ENCODE data around the gene MACROD2.
"Not testable (repeated sequence)": the region's sequence is repeated elsewhere in the genome, so short reads cannot be mapped to it uniquely, and the experiment has no call there.

Gene MACROD2

DNA sequence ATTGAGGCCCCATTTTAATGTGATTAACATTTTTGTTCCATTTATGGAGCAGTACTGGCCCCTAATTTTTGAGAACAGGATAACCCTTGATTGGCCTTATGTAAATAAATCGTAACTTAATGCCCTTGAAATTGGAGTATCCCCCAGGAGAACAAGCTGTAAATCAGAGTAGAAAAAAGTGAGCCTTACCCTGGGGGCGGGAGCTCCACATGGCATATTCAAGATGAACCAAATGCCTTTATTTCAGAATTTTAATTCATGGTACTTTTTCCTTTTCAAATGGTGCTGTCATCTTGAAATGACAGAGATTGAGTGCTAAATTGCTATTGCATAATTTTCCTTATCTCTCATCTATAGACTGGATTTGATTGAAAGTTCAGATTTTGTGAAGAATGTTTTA lies 1151.6 kb downstream of the MACROD2 start:
- DNase-seq: no peak

DNA sequence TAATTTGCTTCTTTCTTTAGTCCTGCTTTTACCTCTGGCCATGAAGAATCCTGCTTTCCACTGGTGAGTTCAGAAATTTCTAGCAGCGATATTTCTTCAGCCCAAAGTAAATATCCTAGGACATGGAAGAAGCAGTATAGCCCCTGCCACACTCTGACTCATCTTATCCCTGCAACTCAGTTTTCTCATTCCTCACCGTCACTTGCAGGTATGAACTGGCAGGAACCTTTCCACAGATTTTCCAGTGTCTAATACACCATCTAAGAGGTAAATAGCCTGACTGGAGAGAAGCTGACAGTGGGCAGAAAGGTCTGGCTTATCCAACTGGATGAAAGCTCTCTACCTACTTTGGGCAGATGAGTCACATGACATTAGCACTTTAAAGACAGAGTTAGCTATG lies 1158.8 kb downstream of the MACROD2 start:
- DNase-seq: no peak

DNA sequence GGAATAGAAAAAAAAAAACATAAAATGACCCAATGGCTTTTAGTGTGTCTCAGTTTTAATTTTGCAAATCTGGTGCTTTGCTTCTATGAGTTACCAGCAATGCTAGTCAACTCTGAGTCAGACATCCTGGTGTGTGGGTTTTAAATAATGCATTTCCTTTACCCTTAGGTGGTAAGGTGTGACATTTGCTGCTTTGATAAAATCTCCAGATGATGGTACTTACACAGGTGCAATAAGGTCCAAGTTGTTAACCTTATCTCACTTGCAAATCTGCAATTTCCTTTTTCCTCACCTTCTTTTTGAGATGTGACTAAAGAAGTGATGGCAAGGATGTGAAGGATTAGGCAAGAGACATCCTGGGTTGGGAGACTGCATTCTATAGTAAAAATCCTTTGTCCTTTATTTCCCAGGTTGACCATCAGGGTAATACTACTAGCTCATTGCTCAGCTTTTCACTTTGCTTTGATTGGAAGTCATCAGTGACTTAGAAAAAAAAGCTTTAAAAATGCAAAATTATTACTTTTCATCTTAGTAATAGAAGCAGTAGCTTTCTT lies 1160.6 kb downstream of the MACROD2 start:
- no peak for DNase-seq

DNA sequence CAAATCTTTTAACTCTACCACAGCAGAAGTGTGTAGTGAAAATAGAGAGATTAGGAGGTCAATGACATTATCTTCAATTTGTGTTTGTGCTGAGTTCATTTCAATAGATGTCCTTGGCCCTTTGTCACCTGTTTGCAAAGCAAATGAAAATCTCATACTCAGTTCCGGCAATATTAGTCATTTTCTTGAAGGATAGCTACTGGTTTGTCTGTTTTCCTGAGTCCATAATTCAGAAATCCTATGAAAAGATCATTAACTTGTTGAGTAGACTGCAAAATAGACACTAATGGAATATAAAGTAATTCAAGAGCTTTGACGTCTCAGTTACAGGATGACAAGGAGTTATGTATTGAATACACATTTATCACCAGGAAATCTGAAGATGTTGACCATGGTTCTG lies 1163.2 kb downstream of the MACROD2 start:
- DNase-seq: no peak

DNA sequence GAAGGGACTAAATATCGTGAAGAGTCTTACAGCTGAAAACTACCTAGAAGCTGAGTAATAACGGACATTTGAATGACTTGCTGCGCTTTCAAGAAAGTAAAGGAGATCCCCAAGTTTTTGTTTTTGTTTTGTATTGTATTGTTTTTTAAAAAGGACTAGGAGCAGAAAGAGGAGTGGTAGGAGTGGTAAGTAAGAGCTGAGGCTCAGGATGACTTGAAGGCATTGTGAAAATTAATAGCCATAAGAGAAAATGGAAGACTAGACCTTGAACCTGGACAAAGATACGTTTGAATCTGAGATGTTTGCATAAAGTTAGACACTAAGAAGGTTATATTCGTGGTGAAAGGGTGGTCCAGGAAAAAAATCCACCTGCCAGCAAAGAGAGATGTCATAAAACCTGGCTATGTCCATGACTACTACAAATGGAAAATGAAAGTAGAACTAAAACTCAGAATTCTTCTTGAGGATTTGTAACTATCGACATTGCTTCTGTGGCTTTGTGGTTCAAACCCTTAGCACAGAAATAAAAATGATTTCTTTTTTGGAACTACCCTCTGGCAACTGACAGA lies 1166.8 kb downstream of the MACROD2 start:
- no peak for DNase-seq

DNA sequence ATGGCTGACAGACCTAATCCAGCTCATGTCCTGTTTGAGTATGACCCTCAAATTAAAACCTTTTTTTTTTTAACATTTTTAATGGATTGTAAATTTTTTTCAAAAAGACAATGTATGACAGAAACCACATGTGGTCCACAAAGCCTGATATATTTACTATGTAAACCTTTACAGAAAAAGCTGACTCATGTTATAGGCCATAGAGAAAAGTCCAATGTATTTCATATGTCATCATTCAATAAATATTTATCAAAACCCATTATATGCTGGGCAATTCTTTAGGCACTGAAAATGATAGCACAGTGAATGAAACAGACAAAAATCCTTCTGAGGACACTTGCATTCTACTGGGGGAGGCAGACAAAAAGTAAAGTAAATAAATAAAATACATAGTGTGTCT lies 1168.3 kb downstream of the MACROD2 start:
- no peak for DNase-seq

DNA sequence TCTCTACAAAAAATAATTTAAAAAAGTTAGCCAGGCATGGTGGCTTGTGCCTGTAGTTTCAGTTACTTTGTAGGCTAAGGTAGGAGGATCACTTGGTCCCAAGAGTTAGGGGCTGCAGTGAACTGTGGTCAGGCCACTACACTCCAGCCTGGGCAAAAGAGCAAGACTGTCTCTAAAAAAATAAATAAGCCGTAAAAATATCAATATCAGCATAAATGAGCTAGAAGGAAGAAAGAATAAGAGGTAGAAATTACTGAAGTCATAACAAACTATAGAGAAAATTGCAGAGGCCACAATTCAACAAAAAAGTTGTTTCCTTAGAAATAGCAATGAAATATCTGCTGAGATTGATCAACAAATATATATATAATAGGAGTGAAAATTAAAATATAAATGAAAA lies 1169.4 kb downstream of the MACROD2 start:
- no peak for DNase-seq

DNA sequence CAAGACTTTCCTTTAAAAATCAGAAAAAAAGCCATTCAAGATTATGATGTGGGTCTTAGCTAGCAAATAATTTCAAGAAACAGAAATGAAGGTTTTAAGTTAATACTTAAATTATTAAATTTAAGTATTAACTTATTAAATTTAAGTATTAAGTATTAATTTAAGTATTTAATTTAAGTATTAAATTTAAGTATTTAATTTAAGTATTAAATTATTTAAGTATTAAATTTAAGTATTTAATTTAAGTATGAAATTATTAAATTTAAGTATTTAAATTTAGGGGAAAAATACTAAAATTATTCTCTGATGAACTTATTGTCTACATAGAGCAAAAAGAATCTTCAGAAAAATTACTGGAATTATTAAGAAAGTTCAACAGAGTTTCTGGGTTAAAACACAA lies 1171.4 kb downstream of the MACROD2 start:
- DNase-seq: no peak

DNA sequence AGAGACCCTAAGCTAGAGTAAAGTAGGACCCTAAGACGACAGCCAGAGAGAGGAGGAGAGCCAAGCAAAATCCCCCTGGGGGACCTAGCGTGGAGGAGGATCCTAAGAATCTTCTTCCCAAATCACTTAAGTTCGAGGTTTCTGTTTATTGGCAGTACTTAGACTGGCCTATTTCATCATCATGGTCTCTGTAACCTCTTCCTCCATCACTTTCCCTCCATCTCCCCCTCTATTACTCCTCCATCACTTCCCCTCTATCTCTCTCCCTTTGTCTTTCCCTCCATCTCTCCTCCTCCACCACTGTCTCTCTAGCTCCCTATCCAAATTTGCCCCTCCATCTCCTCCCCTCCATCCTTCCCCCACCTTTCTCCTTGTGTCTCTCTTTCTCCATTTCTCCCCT lies 1175.7 kb downstream of the MACROD2 start:
- DNase-seq: no peak

DNA sequence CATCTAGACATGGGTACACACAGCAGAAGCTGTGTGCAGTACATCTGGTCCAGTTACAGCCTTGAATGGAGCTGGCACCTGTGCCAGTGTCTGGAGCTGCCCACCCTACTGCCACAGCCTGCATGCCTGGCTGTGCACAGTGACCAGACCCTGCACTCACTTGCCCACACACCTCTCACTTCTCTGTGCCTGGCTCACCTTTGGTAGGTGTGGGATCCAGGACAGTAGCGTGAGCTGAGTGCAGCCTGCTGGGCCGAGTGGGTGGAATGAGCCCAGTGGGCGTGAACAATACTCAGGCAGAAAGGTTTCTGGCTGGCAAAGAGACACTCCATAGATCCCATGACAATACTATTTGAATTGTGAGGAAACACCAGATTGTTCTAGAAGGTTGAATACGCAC lies 1181.6 kb downstream of the MACROD2 start:
- DNase-seq: no peak

DNA sequence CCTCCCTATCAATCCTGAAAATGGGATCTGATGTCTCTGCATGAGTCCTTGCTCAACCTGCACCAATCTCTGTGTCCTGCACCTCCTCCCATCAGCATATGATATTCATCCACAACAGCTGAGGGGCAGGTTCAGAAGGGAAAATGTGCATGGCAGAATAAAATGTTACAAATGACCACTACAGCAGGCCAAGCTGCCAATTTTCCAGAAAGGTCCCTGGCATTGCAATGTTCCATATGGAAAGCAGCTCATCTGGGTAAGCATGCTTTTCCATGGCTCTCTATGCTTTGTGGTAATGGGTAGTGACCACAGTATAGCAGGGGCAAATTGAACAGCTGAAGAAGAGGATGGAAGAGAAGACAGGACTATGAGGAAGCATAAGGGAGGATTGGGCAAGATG lies 1183.3 kb downstream of the MACROD2 start:
- DNase-seq: no peak

DNA sequence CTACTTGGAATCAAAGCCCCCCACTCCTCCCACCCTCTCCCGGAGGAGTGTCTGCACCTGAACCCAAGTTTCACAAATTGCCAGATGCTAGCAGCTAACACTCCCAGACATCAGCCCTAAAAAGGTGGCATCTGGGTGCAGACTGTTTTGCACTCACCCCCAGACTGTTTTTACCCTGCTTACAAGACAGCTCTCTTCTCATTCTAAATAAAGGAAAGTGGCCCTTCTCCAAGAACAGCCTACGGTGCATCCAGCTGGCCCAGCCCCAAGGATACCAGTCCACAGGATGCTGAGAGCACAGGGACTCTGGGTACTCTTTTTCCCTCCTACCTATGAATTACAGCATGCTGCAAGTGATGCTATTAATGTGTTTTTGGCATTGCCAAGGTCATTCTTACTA lies 1184.1 kb downstream of the MACROD2 start:
- no peak for DNase-seq

DNA sequence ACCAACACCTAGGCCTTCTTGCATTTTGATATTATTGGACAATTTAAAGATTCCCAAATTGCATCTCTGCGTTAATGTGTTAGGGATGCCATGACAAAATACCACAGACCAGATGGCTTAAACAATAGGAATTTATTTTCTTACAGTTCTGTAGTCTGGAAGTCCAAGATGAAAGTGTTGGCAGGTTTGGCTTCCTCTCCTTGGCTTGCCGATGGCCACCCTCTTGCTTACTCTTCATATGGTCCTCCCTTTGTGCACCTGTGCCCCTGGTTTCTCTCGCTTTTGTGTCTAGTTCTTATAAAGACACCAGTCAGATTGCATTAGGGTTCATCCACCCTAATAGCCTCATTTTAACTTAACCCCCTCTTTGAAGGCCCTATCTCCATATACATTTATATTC lies 1184.5 kb downstream of the MACROD2 start:
- DNase-seq: no peak

DNA sequence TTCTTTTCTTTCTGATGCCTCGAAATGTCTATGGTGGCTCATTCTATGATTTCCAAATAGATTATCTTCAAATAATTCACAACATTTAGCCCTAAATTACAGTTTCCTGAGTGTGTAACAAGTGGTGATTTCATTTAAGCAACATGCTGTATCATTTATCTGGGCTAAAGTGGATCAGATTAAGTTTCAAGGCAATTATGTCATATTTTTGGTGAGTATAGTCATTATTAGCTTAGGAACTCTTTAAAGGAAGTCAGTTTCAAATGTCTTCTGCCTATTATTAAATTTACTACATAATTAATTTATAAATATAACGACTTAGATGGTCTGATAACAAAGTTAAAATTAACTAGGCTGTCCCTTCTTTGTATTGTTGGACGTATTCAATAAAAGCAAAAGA lies 1190.0 kb downstream of the MACROD2 start:
- no peak for DNase-seq

DNA sequence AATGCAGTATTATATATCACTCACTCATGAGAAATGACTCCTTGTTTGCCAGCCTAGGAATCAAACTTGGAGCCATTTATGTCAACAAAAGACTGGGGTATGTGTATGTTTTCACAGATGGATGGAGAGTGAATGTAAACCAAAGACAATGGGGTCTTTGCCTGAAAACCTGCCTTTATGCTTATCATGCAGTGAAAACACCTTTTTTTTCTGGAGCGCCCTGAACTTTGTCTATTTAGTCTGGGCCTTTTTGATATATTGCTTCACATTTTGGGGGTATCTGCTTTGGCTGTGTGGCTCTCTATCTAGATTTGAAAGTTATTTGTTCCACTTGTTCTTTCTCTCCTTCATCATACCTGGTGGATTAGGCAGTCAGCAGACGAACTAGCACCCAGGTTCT lies 1190.6 kb downstream of the MACROD2 start:
- no peak for DNase-seq

DNA sequence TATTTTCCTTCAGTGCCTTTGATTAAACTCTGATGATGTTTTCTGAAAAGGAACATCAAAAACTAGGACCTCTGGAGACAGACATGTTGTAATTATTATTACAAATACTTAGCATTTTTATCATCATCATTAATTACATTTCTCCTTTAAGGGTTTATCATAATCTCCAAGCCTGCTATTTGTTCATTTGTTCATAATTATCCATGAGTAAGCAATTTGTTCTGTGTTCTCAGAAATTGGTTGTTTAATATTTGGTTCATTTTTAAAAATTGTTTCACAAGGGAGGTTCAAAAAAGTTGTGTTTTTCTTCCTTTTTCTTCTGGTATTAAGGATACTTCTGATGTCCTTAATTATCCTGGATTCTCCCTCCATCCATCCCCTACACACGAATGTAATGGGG lies 1192.3 kb downstream of the MACROD2 start:
- no peak for DNase-seq

DNA sequence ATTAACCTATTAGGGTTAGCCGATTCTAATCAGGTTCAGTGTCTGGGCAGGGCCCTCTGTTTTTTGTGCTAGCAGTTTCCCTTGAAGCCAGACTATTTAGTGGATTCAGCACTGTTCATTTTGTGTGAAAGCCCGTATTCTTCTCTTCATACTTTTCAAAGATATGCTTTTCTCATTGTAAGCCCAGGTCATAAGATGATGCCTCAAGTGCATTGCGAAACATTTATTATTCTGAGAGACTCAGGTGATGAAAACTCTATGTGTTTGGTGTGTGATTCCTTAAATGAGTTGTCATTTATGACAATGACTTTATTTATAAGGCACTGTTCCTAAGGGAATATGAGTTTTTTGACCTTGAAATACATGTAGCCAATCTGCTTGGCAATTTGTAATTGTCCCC lies 1193.1 kb downstream of the MACROD2 start:
- DNase-seq: no peak

DNA sequence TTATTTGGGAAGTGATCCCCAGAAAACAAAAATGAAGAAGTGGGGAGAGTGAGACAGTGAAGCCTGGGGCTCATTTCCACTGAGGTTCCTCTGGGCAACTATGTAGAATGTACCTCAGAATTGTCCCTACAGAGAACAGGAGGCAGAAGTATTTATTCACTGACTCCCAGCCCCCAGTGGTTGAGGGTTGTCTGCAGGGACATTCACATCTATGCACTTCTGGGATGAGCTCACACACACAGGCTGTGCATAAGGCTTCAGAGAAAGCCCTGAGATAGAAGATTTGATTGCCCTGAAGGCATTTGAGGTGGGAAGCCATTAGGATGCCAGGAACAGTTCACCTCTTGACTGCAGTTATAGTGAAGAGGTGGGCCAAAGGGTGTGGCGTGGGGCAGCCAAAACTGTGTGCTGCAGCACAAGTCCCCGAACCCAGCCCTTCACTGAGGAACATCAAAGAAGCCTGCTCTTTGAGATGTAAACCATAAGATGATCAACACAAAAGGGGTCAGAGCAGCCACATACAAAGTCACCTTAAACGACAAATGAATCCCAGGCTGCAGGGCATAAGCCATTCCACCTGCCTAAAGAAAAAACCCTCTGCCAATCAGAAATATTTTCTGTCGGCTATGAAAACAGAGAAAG lies 1195.9 kb downstream of the MACROD2 start:
- no peak for DNase-seq

DNA sequence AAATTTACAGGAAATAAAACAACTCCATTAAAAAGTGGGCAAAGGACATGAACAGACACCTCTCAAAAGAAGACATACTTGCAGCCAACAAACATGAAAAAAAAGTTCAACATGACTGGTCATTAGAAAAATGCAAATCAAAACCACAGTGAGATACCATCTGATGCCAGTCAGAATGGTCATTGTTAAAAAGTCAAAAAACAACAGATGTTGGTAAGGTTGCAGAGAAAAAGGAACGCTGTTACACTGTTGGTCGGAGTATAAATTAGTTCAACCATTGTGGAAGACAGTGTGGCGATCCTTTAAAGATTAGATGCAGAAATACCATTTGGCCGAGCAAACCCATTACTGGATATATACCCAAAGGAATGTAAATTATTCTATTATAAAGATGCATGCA lies 1200.1 kb downstream of the MACROD2 start:
- DNase-seq: no peak

DNA sequence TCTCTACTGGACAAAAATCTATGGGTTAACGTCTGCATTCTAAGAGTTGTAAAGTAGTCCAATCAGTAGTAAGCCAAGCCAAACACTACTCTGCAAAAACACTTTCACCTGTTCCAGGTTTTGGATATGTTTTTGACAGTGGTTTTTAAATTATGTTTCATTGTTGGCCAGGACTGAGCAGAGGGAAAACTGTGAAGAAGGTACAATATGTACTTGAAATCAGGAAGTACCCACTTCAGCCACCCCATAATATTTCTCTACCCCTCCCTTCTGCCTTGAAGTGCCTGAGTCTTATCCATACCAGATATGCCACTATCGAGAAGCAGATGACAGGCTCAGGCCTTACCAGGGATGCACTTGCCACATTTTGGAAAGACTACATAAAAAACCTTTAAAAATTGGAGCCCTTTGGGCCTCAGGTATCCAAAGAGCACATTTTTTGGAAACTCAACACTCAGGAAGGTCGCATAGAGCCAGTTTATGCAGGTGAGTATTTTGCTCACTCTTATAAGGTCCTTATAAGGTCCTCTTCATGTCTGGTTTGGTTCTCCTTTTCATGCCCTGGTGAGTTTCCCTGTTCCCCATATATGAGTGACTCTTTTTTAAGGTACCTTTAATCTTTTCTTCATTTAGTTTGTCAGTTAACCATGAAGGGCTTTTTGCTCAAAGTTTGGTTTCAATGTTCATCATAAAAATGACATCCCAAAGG lies 1201.4 kb downstream of the MACROD2 start:
- DNase-seq: no peak

DNA sequence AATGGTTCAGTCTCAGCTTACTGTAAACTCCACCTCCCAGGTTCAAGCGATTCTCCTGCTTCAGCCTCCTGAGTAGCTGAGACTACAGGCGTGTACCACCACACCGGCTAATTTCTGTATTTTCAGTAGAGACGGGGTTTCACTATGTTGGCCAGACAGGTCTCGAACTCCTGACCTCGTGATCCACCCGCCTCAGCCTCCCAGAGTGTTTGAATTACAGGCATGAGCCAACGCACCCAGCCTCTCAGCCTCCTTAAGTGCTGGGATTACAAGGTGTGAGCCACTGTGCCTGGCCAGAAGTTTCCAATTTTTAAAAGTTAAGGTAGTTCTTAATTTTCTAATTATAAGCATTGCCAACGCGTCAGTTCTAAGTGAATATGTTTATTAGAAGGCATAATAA lies 1202.7 kb downstream of the MACROD2 start:
- not testable (repeated sequence) for DNase-seq

DNA sequence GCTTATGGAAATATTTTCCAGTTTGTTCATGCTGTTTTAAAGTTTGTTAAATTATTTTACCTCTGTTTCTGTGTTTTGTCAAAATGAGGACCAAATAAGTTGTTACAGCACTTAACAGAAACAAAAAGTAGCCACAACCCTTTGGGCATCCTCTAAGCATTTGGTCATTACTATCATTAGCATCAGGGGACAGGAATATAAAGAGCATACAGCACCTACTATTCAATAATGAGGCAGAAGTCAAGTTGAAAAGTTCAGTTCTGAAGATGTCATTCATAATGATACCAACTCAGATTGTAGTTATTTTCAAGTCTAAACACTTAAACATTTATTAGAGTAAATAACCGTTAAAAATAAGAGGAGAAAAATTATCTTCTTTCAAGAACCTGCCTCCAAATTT lies 1204.4 kb downstream of the MACROD2 start:
- DNase-seq: no peak

DNA sequence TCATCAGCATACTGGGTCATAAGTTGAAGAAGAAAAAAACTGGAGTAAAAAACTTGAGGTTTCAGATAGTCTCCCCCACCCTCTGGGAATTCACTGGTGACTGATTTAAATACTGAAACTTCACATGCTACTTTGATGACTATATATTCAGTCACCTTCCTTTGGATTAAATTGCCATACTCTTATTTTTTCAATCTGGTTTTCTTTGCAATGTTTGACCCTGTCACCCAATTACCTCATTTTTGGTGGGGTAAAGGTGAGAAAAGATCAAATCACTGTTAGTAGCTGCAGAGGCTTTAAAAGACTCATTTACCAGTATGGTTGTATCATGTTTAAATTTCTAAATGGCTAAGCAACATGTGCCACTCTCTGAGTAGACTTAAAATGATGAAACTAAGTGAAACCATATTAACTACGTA lies 1204.8 kb downstream of the MACROD2 start:
- no peak for DNase-seq

DNA sequence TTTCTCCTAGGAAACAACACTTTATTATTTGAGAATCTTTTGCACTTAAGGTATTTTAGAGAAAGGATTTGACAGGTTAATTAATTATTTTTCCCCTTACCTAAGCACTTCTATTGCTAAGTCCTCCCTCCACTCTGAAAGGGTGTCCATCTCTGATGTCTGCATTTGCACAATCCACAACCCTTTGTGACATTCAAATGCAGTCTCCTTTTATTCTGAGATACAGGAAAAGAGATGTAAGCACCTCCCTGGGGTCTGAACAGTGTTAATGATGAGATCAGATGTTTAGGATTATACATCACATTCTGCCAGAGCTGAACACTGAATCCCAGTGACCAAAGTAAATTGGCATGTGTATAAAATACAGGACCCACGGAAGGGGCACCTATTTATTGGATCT lies 1206.3 kb downstream of the MACROD2 start:
- DNase-seq: no peak

Data from amniotic stem cell (primary cell).